Hepatocyte (in vitro differentiated cells): ENCODE measurements around the gene CAMKMT.

Experiments used
- EZH2phosphoT487 ChIP-seq: fragments of 200-600 bp; sonication (generic); IDR thresholded peaks from one replicate; pipeline ENCODE4 v1.6.1; 2018; ENCODE audit warnings: antibody characterized with exemption, mild to moderate bottlenecking, low read depth, moderate library complexity; ENCODE audit not compliant: unreplicated experiment, severe bottlenecking
- TF ChIP-seq, protein P1 (sequence below): fragments of 200-600 bp; sonication (generic); IDR thresholded peaks from 2 replicates; pipeline ENCODE4 v1.5.1; 2016; ENCODE audit warnings: antibody characterized with exemption, mild to moderate bottlenecking; ENCODE audit not compliant: poor library complexity

DNA sequence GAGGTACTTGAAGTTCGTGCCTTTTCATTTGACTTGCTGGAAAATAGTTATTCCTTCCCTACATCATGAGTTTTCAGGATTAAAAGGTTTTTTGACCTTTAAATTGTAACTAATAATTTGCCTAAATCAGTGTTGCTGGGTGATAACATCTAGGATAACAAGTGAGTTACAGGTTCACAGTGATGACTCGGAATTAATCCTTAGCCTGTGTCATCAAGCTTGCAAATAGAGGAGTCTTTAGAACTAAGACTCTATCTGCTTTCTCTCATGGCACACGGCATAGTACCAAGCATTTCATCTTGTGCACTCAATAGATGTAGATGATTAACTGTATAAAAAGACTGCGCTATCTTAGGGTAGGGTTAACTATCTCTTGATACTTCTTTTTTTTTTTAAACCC, 79.5 kb downstream of the CAMKMT start:
- TF ChIP-seq, protein P1, sequence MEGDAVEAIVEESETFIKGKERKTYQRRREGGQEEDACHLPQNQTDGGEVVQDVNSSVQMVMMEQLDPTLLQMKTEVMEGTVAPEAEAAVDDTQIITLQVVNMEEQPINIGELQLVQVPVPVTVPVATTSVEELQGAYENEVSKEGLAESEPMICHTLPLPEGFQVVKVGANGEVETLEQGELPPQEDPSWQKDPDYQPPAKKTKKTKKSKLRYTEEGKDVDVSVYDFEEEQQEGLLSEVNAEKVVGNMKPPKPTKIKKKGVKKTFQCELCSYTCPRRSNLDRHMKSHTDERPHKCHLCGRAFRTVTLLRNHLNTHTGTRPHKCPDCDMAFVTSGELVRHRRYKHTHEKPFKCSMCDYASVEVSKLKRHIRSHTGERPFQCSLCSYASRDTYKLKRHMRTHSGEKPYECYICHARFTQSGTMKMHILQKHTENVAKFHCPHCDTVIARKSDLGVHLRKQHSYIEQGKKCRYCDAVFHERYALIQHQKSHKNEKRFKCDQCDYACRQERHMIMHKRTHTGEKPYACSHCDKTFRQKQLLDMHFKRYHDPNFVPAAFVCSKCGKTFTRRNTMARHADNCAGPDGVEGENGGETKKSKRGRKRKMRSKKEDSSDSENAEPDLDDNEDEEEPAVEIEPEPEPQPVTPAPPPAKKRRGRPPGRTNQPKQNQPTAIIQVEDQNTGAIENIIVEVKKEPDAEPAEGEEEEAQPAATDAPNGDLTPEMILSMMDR: no peak
- no peak for TF ChIP-seq EZH2phosphoT487
